Gastrocnemius medialis (tissue), 4 donors: Measurements from ENCODE around the gene PTGIR.

Source experiments
- POLR2A ChIP-seq, 2 donors: fragments of 450-650 bp; IDR thresholded peaks; one replicate each; pipeline ENCODE4 v1.6.1; 2017; ENCODE audit warnings: antibody characterized with exemption in 2 of 2, mild to moderate bottlenecking in 2 of 2, moderate library complexity in 2 of 2
- TF ChIP-seq, protein P1 (sequence below), 5 experiments: fragments of 450-650 bp in 3 of 5; fragments of 200-600 bp in 2 of 5; sonication (generic) in 2 of 5; IDR thresholded peaks in 4 of 5; conservative IDR thresholded peaks in 1 of 5; 1 replicate in 4 of 5; 2 replicates in 1 of 5; pipeline ENCODE4 v1.5.1; 2016 to 2019; ENCODE audit warnings: antibody characterized with exemption in 5 of 5, mild to moderate bottlenecking in 3 of 5, moderate library complexity in 3 of 5

DNA sequence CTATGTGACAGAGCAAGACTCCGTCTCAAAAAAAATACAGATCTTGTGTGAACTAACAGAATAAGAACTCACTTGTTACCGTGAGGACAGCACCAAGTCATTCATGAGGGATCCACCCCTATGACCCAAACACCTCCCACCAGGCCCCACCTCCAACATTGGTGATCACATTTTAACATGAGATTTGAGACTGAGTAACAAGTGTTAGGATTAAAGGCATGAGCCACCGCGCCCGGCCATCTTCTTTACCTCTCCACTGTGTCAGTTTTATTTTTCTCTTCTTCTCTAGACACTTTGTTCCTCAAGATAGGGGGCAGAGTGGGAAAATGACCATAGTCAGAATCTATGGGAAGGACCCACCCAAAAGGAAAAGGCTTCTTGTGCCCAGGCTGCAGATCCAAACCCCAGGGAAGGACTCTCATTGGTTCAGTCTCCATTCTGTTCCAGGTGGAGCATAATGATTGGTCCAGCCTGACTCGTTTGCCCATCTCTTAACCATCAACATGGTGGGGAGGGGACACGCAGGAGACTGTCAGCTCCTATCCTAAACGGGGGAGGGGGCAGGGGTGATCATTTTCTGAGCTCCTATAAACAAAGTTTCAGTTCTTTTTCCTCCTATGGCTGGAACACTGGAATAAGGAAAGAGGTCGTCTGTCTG is 25.0 kb downstream of the PTGIR start:
- TF ChIP-seq, protein P1, sequence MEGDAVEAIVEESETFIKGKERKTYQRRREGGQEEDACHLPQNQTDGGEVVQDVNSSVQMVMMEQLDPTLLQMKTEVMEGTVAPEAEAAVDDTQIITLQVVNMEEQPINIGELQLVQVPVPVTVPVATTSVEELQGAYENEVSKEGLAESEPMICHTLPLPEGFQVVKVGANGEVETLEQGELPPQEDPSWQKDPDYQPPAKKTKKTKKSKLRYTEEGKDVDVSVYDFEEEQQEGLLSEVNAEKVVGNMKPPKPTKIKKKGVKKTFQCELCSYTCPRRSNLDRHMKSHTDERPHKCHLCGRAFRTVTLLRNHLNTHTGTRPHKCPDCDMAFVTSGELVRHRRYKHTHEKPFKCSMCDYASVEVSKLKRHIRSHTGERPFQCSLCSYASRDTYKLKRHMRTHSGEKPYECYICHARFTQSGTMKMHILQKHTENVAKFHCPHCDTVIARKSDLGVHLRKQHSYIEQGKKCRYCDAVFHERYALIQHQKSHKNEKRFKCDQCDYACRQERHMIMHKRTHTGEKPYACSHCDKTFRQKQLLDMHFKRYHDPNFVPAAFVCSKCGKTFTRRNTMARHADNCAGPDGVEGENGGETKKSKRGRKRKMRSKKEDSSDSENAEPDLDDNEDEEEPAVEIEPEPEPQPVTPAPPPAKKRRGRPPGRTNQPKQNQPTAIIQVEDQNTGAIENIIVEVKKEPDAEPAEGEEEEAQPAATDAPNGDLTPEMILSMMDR (IDR thresholded peaks at IDR 0.05 in 4 of 5, conservative IDR thresholded peaks at IDR 0.05 in 1 of 5) = no peak
- TF ChIP-seq POLR2A (IDR thresholded peaks at IDR 0.05) = no peak
